Fibroblast of skin of right biceps (primary cell): Measurements from ENCODE around the gene UXS1.

Source experiments
- DNase-seq: peaks from one replicate; pipeline ENCODE4 v3.0.0-alpha.2; 2013

The UXS1 gene

GRCh38 chr2:106187273-106187891 lies 6.7 kb downstream of the UXS1 start:
- no peak for DNase-seq

GRCh38 chr2:106185475-106186184 lies 8.5 kb downstream of the UXS1 start:
- no peak for DNase-seq

- DNase-seq, result peak; percentile 18
These were observed 9.2 kb downstream of the UXS1 start for GRCh38 chr2:106184857-106185256.

- DNase-seq, result no peak
These were observed 9.7 kb downstream of the UXS1 start for GRCh38 chr2:106184394-106184793.

GRCh38 chr2:106183101-106183696 lies 10.9 kb downstream of the UXS1 start:
- peak; percentile 9 for DNase-seq

- DNase-seq, result no peak
These were observed 13.0 kb downstream of the UXS1 start for GRCh38 chr2:106181064-106181463.

GRCh38 chr2:106180602-106181001 lies 13.5 kb downstream of the UXS1 start:
- DNase-seq, result no peak

GRCh38 chr2:106178716-106179115 lies 15.4 kb downstream of the UXS1 start:
- no peak for DNase-seq

- no peak for DNase-seq
These were observed 16.5 kb downstream of the UXS1 start for GRCh38 chr2:106177581-106177980.

GRCh38 chr2:106176446-106177099 lies 17.5 kb downstream of the UXS1 start:
- no peak for DNase-seq

- DNase-seq, result no peak
These were observed 18.8 kb downstream of the UXS1 start for GRCh38 chr2:106175086-106175850.

- DNase-seq, result no peak
These were observed 20.0 kb downstream of the UXS1 start for GRCh38 chr2:106174056-106174455.

GRCh38 chr2:106172649-106173048 lies 21.5 kb downstream of the UXS1 start:
- no peak for DNase-seq

GRCh38 chr2:106168657-106169056 lies 25.4 kb downstream of the UXS1 start:
- DNase-seq, result no peak

GRCh38 chr2:106167067-106167466 lies 27.0 kb downstream of the UXS1 start:
- no peak for DNase-seq

- no peak for DNase-seq
These were observed 28.5 kb downstream of the UXS1 start for GRCh38 chr2:106165561-106165960.

- DNase-seq, result no peak
These were observed 29.1 kb downstream of the UXS1 start for GRCh38 chr2:106165029-106165428.

- DNase-seq, result peak; percentile 35
These were observed 30.1 kb downstream of the UXS1 start for GRCh38 chr2:106163948-106164545.

- DNase-seq, result peak; percentile 36
These were observed 31.9 kb downstream of the UXS1 start for GRCh38 chr2:106161938-106162820.

- DNase-seq, result no peak
These were observed 32.8 kb downstream of the UXS1 start for GRCh38 chr2:106161341-106161740.

GRCh38 chr2:106160786-106161261 lies 33.3 kb downstream of the UXS1 start:
- DNase-seq, result no peak
